Thoracic aorta (tissue), 2 donors: ENCODE data around the gene LTC4S. TPM values are rescaled to one million over a fixed set of nuclear protein-coding genes. Genes with fewer than 3 reads are reported as not detected.

Experiments used
- ATAC-seq: fragments of 150-250 bp; one replicate; pipeline ENCODE4 v1.8.0; 2017; ENCODE audit warnings: low read depth; ENCODE audit not compliant: insufficient number of reproducible peaks, low FRiP score
- DNase-seq: peaks from one replicate; pipeline ENCODE4 v3.0.0-alpha.2; 2020; ENCODE audit warnings: low spot score
- H3K27ac ChIP-seq, 2 donors: fragments of 200-600 bp; sonication (generic); 1 replicate in 1 of 2; 2 replicates in 1 of 2; pipeline ENCODE4 v1.5.1; 2016; ENCODE audit warnings: mild to moderate bottlenecking in 2 of 2, moderate library complexity in 2 of 2
- H3K27me3 ChIP-seq: fragments of 200-600 bp; sonication (generic); replicated peaks from 2 replicates; pipeline ENCODE4 v1.6.0; 2016; ENCODE audit warnings: mild to moderate bottlenecking; ENCODE audit not compliant: insufficient read depth
- H3K36me3 ChIP-seq: fragments of 200-600 bp; sonication (generic); one replicate; pipeline ENCODE4 v1.5.1; 2016
- H3K4me1 ChIP-seq, 2 donors: fragments of 200-600 bp; sonication (generic); 1 replicate in 1 of 2; 2 replicates in 1 of 2; pipeline versions ENCODE4 v1.5.1 to v1.6.0; 2016; ENCODE audit warnings: low read depth in 2 of 2, mild to moderate bottlenecking in 1 of 2; ENCODE audit not compliant: control insufficient read depth in 1 of 2
- H3K4me3 ChIP-seq: fragments of 200-600 bp; sonication (generic); 2 replicates; pipeline ENCODE4 v1.5.1; 2016; ENCODE audit warnings: mild to moderate bottlenecking
- H3K9me3 ChIP-seq: fragments of 200-600 bp; sonication (generic); 2 replicates; pipeline ENCODE4 v1.5.1; 2016
- CTCF ChIP-seq: fragments of 200-600 bp; sonication (generic); IDR thresholded peaks from one replicate; pipeline ENCODE4 v1.5.1; 2019; ENCODE audit warnings: antibody characterized with exemption
- total RNA-seq, 2 donors: library from RNA; depleted of rRNA; stranded (reverse); fragments of >200 nt; gene quantifications; one replicate each; pipeline versions ENCODE4 v1.1.0 to v1.2.3, GENCODE V29; 2016

LTC4S gene
- total RNA-seq, 2 donors from 2014 or later, result 4.9 to 6.6 TPM

GRCh38 chr5:179771311-179771895 is 22.4 kb upstream of the LTC4S start:
- TF ChIP-seq CTCF, result no peak
- Histone ChIP-seq H3K4me3 (no peak overlapping the region), H3K27ac (no peak overlapping the region), H3K9me3 (no peaks in the 10 kb centered on the region), H3K27me3 (no peaks in the 10 kb centered on the region), H3K4me1 (peaks cover 2 to 8% of the 10 kb centered on the region in 2 donors), H3K36me3 (peaks cover 68% of the 10 kb centered on the region)
- DNase-seq (no peak), ATAC-seq (no peak)

GRCh38 chr5:179772351-179772750 is 21.4 kb upstream of the LTC4S start:
- no peaks in the 10 kb centered on the region for H3K4me1 ChIP-seq
- no peak overlapping the region for H3K4me3 ChIP-seq
- no peaks in the 10 kb centered on the region for H3K27me3 ChIP-seq
- DNase-seq (no peak), ATAC-seq (no peak)
- no peak for TF ChIP-seq CTCF
- H3K36me3 ChIP-seq, result peaks cover 70% of the 10 kb centered on the region
- no peak overlapping the region for H3K27ac ChIP-seq
- no peaks in the 10 kb centered on the region for H3K9me3 ChIP-seq

- Histone ChIP-seq H3K4me3 (no peak overlapping the region), H3K27ac (no peak overlapping the region), H3K4me1 (peaks cover 0 to 1% of the 10 kb centered on the region in 2 donors), H3K9me3 (no peaks in the 10 kb centered on the region), H3K27me3 (no peaks in the 10 kb centered on the region), H3K36me3 (peaks cover 73% of the 10 kb centered on the region)
- DNase-seq, result no peak
- ATAC-seq, result no peak
- no peak for TF ChIP-seq CTCF
These were observed 20.1 kb upstream of the LTC4S start for GRCh38 chr5:179773686-179774040.

- Histone ChIP-seq H3K9me3 (no peaks in the 10 kb centered on the region), H3K4me1 (peaks cover 0 to 4% of the 10 kb centered on the region in 2 donors), H3K27me3 (no peaks in the 10 kb centered on the region), H3K4me3 (no peak overlapping the region), H3K27ac (no peak overlapping the region), H3K36me3 (peaks cover 68% of the 10 kb centered on the region)
- no peak for TF ChIP-seq CTCF
- DNase-seq (no peak), ATAC-seq (no peak)
These were observed 19.3 kb upstream of the LTC4S start for GRCh38 chr5:179774442-179774841.

GRCh38 chr5:179776411-179776938 is 17.3 kb upstream of the LTC4S start:
- ATAC-seq, result no peak
- peaks cover 53% of the 10 kb centered on the region for H3K36me3 ChIP-seq
- no peak for TF ChIP-seq CTCF

More at GRCh38 chr5:179776411-179776938, 17.3 kb upstream of the LTC4S start:
- Histone ChIP-seq H3K4me1 (peaks cover 0 to 4% of the 10 kb centered on the region in 2 donors), H3K9me3 (no peaks in the 10 kb centered on the region), H3K4me3 (no peak overlapping the region), H3K27me3 (no peaks in the 10 kb centered on the region), H3K27ac (no peak overlapping the region)
- DNase-seq, result no peak
